HG03571 (cell line): ENCODE data around the gene ADGRL1.
"Not testable (repeated sequence)": the region's sequence is repeated elsewhere in the genome, so short reads cannot be mapped to it uniquely, and the experiment has no call there.

Experiments
- ATAC-seq: cut with Tn5 transposase; IDR thresholded peaks from one replicate; pipeline ENCODE4 v1.9.1; 2021; ENCODE audit not compliant: unreplicated experiment

The ADGRL1 gene

DNA sequence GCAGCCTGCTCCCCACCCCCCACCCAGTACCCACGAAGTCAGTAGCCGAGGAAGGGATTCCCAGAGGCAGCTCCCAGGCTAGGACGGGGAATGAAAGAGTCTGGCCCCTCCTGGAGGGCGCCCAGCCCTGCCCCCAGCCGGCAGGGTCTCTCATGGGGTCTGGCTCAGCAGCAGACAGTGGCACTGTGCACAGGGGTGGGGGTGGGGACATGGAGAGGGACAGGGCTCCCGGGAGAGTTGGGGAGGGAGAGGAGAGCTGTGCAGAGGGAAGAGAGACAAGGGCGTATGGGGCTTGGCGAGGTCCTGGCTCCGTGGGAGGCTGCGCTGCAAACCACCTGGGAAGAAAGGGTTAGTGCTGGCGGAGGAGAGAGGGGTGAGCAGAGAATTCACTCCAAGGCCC lies 41.9 kb downstream of the ADGRL1 start:
- no peak for ATAC-seq

DNA sequence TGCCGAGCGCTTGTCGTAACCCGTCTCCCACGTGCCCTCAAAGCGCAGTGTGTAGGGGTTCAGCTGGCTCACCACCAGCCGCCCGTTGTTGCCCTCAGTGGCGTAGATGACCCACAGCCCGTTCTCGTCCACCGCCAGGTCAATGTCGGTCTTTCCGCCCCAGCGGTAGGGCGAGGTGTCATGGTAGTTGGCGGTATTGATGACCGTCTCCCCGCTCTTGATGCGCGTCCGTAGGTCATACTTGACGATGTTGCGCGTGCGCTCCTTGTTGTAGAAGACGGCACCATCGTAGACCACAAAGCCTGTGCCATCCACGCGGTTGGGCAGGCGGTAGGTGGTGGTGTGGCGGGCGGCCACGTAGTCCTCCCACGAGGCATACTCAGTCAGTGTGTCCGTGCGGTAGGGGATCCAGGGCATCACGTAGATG lies 43.1 kb downstream of the ADGRL1 start:
- no peak for ATAC-seq

GRCh38 chr19:14161305-14161704 lies 44.7 kb downstream of the ADGRL1 start:
- ATAC-seq: no peak

- ATAC-seq: no peak
Measured at GRCh38 chr19:14160017-14160703, 45.8 kb downstream of the ADGRL1 start.

DNA sequence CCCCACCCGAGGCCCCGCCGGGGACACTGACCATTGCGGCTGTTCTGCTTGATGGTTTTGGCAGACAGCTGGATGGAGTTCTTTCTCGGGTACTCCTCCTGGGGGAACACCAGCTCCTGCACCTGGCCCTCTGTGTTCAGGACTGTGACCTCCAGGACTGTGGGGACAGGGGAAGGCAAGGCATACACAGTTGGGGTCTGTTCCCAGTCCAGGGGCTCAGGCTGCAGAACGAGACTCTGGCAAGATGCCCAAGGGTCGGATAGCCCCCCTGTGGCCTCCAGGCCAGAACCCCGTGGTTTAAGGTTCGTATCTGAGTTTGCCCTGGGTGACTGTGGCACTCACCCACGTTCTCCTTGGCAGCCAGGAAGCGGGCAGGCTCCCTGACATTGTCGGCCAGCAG lies 46.9 kb downstream of the ADGRL1 start:
- no peak for ATAC-seq

- ATAC-seq: no peak
Measured at GRCh38 chr19:14158276-14159023, 47.5 kb downstream of the ADGRL1 start.

DNA sequence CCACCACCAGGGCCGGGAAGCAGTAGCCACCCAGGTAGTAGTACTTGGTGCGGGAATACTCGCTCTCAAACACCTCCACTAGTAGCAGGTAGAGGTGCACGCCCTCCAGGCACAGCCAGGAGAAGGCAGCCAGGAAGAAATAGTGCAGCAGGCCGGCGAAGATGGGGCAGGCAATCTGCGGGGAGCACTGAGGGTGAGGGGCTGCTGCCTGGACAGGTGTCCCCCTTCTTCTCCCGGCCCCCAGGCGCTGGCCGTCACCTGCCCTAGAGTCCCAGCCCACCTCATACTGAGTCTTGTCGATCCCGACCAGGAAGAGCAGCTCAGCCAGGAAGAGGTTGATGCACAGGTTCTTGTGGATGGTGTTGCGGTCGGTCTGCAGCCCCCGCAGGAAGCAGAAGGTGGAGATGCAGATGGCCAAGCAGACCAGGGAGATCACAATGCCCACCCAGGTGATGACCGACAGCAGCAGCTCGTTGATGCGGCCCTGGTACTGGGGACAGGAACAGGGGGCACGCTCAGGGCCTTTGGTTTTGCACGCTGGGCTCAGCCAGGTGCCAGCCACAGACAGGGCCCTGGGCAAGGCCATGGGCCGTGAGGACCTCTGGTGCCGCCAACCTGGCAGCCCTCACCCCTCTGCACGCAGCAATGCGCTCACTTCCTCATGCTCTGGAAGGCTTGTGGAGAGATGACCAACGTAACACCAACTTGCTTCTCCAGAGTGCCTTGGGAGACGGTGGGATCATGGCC lies 48.8 kb downstream of the ADGRL1 start:
- no peak for ATAC-seq

- ATAC-seq: no peak
Measured at GRCh38 chr19:14156122-14156521, 49.8 kb downstream of the ADGRL1 start.

GRCh38 chr19:14155371-14155770 lies 50.6 kb downstream of the ADGRL1 start:
- ATAC-seq: no peak

DNA sequence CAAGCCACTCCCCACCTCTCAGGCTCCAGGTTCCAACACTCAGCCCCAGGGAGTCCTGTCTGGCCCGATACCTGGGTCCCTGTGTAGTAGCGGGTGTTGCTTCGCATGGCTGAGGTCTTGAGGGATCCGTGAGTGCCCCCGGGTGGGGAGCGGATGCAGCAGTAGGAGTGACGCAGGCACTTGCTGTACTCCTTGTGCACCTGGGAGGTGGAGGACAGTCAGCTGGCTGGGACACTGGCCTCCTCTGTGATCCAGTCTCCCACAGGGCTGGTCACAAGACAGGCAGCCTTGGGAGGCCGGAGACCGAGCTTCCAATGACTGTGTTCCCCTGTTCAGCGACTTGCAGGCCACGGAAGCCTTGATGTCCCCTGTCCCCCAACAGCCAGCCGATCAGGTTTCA lies 53.3 kb downstream of the ADGRL1 start:
- no peak for ATAC-seq

- ATAC-seq: no peak
Measured at GRCh38 chr19:14150770-14151661, 55.0 kb downstream of the ADGRL1 start.

- ATAC-seq: no peak
Measured at GRCh38 chr19:14150041-14150769, 55.8 kb downstream of the ADGRL1 start.

- no peak for ATAC-seq
Measured at GRCh38 chr19:14149509-14149994, 56.4 kb downstream of the ADGRL1 start.

DNA sequence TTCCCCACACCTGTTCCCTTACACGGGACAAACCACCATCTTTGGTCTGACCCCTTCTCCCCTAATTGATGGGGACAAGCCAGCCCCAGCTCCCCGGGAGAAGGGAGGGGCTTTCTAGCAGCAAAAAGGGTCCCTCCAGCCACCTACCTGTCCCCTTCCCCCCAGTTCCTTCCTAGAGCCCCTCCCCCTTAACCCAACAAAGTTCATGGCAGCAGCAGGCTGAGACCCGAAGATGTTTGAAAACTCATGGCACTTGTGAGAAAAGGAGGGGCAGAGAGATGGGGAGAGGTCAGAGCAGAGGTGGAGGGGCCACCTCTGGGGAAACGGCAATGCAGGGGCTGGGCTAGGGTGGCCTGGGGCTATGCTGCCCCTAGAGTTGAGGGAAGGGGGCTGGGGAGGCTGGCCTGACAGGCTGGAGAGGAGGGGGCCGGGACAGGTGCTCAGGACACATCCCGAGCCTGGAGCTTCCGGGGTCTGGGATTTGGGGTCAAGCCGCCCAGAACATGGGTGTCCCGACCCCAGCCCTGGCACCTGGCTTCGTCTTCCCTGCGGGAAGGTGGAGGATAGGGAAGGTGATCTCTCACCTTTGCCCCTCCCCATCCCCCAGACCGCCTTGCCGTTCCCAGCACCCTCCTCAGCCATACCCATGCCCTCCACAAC lies 57.1 kb downstream of the ADGRL1 start:
- ATAC-seq: no peak

GRCh38 chr19:14147797-14148605 lies 58.0 kb downstream of the ADGRL1 start:
- no peak for ATAC-seq

GRCh38 chr19:14146789-14147216 lies 59.2 kb downstream of the ADGRL1 start:
- ATAC-seq: no peak

- not testable (repeated sequence) for ATAC-seq
Measured at GRCh38 chr19:14146169-14146568, 59.8 kb downstream of the ADGRL1 start.

- no peak for ATAC-seq
Measured at GRCh38 chr19:14145381-14145780, 60.6 kb downstream of the ADGRL1 start.
